ENCODE results near the gene CCDC142. TPM values are rescaled to one million over a fixed set of nuclear protein-coding genes. Genes with fewer than 3 reads are reported as not detected.
A peak's percentile ranks its signal among the peaks of the same experiment; 100 is the strongest.

CCDC142 gene
- total RNA-seq, 1 donor from 2014 or later = 39.9 TPM

GRCh38 chr2:74515981-74516633 is 33.3 kb upstream of the CCDC142 start:
- no peak overlapping the region for H3K27ac Mint-ChIP-seq
- peaks cover 85% of the 10 kb centered on the region for H3K27me3 Mint-ChIP-seq
- no peak overlapping the region for H3K4me3 Mint-ChIP-seq (ENCODE audit: low read depth)
- no peaks in the 10 kb centered on the region for H3K9me3 Mint-ChIP-seq (ENCODE audit: low read depth)
- no peaks in the 10 kb centered on the region for H3K36me3 Mint-ChIP-seq (ENCODE audit: insufficient read depth)
- no peak for TF ChIP-seq CTCF (IDR thresholded peaks at IDR 0.05; ENCODE audit: unreplicated experiment)
- DNase-seq (ENCODE audit: low spot score, unreplicated experiment) = peak; percentile 37
- peaks cover 4% of the 10 kb centered on the region for H3K4me1 Mint-ChIP-seq (ENCODE audit: low read depth)

GRCh38 chr2:74515271-74515980 is 32.6 kb upstream of the CCDC142 start:
- Mint-ChIP-seq H3K36me3 (ENCODE audit: insufficient read depth) (no peaks in the 10 kb centered on the region), H3K27ac (peak overlapping the region; percentile 82), H3K4me3 (ENCODE audit: low read depth) (peak overlapping the region; percentile 31), H3K4me1 (ENCODE audit: low read depth) (peaks cover 4% of the 10 kb centered on the region), H3K9me3 (ENCODE audit: low read depth) (no peaks in the 10 kb centered on the region), H3K27me3 (peaks cover 85% of the 10 kb centered on the region)
- DNase-seq (ENCODE audit: low spot score, unreplicated experiment) = peak; percentile 24
- no peak for TF ChIP-seq CTCF (IDR thresholded peaks at IDR 0.05; ENCODE audit: unreplicated experiment)

GRCh38 chr2:74514368-74515270 is 31.8 kb upstream of the CCDC142 start, which contains the start of gene TLX2:
Gene TLX2 (plus strand): TSS chr2:74514450. CDS start chr2:74514807, 357 bp downstream.
- H3K4me3 Mint-ChIP-seq (ENCODE audit: low read depth) = no peak within 1 kb of the TSS
- H3K27ac Mint-ChIP-seq = peak within 1 kb of the TSS; percentile 82
- TF ChIP-seq CTCF (IDR thresholded peaks at IDR 0.05; ENCODE audit: unreplicated experiment) = no peak
- peaks cover 4% of the 10 kb centered on the region for H3K4me1 Mint-ChIP-seq (ENCODE audit: low read depth)
- H3K36me3 Mint-ChIP-seq (ENCODE audit: insufficient read depth) = no peaks in the 10 kb centered on the region
- peaks cover 85% of the 10 kb centered on the region for H3K27me3 Mint-ChIP-seq
- DNase-seq (ENCODE audit: low spot score, unreplicated experiment) = no peak
- no peaks in the 10 kb centered on the region for H3K9me3 Mint-ChIP-seq (ENCODE audit: low read depth)

GRCh38 chr2:74513605-74514367 is 31.0 kb upstream of the CCDC142 start:
- Mint-ChIP-seq H3K9me3 (ENCODE audit: low read depth) (no peaks in the 10 kb centered on the region), H3K36me3 (ENCODE audit: insufficient read depth) (no peaks in the 10 kb centered on the region), H3K27me3 (peaks cover 78% of the 10 kb centered on the region), H3K27ac (no peak overlapping the region), H3K4me1 (ENCODE audit: low read depth) (peaks cover 5% of the 10 kb centered on the region), H3K4me3 (ENCODE audit: low read depth) (no peak overlapping the region)
- DNase-seq (ENCODE audit: low spot score, unreplicated experiment) = no peak
- no peak for TF ChIP-seq CTCF (IDR thresholded peaks at IDR 0.05; ENCODE audit: unreplicated experiment)
